NT2/D1 (cell line): Measurements from ENCODE around the gene ITGB1.

Experiments
- SUZ12 ChIP-seq: IDR thresholded peaks from 2 replicates; pipeline ENCODE4 v1.6.1; 2011; ENCODE audit not compliant: insufficient read length, insufficient read depth; ENCODE audit errors: extremely low read depth
- YY1 ChIP-seq: IDR thresholded peaks from 2 replicates; pipeline ENCODE4 v1.6.1; 2011; ENCODE audit not compliant: insufficient read length, insufficient read depth
- ZNF274 ChIP-seq: IDR thresholded peaks from 2 replicates; pipeline ENCODE4 v1.6.1; 2011; ENCODE audit warnings: mild to moderate bottlenecking, low read depth, low read length

DNA sequence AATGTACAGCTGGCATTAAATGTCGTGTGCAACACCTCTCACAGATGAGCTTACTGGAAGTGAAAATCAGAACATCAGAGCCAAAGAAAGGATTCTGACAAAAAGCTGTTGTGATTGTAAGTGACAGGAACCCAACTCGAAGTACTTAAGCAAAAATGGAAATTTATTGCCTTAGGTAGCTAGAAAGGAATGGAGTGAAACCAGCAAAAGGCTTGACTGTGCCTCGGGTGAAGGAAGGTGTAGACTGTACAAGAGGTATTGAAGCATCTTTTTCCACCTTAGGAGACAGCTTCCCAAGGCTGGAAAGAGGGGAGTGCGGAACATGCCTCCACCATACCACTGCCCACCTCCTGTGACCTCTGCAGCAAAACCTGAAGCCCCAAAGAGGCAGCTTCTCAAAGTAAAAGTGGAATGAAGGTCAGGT lies 27.3 kb upstream of the ITGB1 start:
- TF ChIP-seq ZNF274 (no peak), SUZ12 (no peak), YY1 (no peak)
